GDM1 (cell line): ENCODE data around the gene HCAR2.
"Not testable (repeated sequence)": the region's sequence is repeated elsewhere in the genome, so short reads cannot be mapped to it uniquely, and the experiment has no call there.

Source experiments
- DNase-seq: peaks from one replicate; lab custom pipeline; 2025; lab: John Stamatoyannopoulos, UW

HCAR2 gene

GRCh38 chr12:122665349-122665748 lies 37.8 kb downstream of the HCAR2 start:
- DNase-seq = no peak

GRCh38 chr12:122661938-122662337 lies 41.2 kb downstream of the HCAR2 start:
- DNase-seq = no peak

- DNase-seq = no peak
Observed at GRCh38 chr12:122661246-122661645, 41.9 kb downstream of the HCAR2 start.

- no peak for DNase-seq
Observed at GRCh38 chr12:122659579-122659978, 43.6 kb downstream of the HCAR2 start.

GRCh38 chr12:122656298-122656697 lies 46.9 kb downstream of the HCAR2 start:
- DNase-seq = no peak

GRCh38 chr12:122653291-122653690 lies 49.9 kb downstream of the HCAR2 start:
- DNase-seq = not testable (repeated sequence)

- DNase-seq = no peak
Observed at GRCh38 chr12:122651520-122652224, 51.5 kb downstream of the HCAR2 start.
